GM18526 (cell line): Measurements from ENCODE around the gene DBF4B.

Experiments
- POLR2A ChIP-seq: IDR thresholded peaks from 3 replicates; pipeline ENCODE4 v1.6.1; 2011; ENCODE audit not compliant: insufficient read length; ENCODE audit errors: extremely low read depth

Gene DBF4B, protein sequence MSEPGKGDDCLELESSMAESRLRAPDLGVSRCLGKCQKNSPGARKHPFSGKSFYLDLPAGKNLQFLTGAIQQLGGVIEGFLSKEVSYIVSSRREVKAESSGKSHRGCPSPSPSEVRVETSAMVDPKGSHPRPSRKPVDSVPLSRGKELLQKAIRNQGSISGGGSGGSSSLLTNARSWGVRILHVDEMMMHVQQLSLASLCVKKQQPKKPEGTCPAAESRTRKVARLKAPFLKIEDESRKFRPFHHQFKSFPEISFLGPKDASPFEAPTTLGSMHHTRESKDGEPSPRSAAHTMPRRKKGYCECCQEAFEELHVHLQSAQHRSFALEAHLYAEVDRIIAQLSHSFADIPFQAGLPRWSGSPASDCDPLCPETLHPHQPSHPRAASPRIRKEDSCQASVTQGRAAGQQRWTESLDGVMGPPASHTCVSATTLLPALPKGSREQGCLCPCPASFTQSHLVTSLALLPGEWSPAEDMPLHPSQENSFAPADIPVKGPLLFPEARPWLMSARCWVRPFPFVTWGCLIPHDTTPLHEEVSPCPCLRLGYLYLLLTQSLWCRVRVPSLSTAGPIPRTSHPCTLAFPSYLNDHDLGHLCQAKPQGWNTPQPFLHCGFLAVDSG

DNA sequence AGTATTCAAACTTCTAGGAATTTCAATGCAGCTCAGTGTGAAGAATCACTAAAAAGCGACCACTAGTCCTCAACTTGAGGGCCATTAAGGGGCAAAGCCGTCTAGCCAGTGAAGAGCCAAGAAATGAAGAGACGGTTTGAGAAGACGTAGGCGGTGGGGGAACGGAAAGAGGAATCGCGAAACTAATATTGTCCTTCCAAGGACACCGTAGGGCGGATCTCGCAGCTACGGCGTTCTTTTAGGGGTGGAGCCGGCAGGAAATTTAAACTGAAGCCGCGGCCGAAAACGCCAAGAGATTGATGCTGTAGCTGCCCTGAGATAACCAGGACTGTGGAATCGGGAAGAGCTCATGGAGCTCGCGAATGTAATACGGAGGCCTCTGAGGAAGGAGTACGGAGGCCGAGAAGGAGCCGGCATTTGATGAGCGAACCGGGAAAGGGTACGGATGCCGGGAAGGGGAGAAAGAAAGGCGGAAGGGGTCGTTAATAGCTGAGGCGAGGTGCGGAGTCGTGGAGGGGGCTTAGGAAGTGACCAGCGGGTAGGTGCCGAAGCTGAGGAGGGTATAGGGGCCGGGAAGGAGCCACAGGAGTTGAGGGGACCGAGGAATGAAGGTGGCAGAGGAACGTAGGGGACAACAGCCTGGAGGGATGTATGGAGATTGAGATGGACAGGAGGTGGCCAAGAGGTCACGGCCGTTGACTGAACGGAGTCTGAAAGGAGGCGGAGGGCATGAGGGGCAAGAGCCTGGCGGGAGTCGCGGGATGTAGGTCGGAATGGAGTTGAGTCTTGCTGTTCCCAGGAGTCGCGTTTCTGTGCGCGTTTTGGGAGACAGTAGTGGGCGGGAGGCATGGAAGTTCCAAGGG, at the start of gene DBF4B:
DBF4B (plus strand) TSS at position 265 of the 863 bp plus-strand sequence; CDS start at position 421, 156 bp downstream.
- TF ChIP-seq POLR2A = peak; percentile 54

DNA sequence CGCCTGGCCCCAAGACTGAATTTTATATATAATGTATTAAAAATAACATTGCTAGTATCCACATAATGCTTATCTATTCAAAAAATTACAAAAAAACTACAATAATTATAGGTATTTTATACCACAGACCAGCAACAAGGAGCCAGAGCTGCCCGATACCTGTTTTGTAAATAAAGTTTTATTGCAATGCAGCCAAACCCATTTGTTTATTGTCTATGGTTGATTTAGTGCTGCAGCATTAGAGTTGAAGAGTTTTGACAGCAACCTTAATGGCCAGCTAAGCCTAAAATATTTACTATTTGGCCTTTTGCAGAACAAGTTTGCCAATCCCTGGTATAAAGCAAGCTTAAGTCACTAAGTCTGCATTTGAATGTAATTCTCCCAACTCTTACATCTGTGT, 46.6 kb upstream of the DBF4B start:
- TF ChIP-seq POLR2A = no peak

DNA sequence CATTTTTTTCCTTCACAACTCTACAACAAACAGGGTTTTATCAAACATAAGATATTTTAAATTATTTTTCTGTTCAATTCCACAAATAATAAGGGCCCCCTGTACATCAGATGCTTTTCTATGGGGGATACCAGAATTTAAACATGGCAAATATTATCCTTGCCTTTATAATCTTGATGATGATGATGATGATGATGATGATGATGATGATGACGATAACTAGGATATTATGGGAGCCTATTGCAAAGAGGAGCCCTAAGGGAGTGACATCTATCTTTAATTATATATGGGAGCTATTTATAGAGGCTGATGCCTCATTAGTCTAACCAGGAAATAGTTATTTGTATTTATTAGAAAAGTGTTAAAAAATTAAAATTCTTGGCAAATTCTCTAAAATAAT, 45.4 kb upstream of the DBF4B start:
- TF ChIP-seq POLR2A = no peak

DNA sequence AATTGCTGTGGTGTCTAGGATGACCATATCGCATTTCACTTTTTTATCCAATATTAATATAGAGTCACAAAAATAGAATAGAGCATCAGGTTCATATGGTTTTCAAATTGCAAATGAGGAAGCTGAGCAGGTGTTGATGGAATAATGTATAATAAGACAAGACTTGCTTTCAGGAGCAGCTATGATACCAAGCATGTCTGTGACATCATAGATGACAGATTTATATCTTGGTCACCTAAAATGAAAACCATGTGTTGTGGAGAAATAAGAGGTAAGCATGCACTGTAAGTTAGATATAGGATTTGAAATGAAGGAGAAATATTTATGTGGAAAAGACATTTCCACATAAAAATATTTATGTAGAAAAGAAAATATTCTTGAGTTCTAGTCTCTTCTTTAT, 43.6 kb upstream of the DBF4B start:
- no peak for TF ChIP-seq POLR2A

DNA sequence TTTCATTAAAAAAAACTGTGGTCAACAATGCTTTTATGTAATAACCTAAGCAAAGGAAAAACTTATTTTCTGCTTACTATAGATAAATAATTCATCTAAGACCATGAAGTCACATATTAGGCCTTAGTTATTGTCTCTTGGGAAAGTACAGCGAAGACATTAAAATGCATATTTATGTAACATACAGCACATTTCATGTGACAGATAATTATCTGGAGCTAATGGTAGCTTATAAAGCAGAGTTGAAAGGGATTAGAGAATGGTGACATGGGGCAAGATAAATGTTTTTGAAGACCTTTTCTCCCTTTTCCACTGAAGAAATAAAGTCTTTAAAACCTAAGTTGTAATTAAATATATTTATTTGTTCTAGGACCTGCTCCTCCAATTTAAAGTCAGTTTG, 42.5 kb upstream of the DBF4B start:
- no peak for TF ChIP-seq POLR2A

DNA sequence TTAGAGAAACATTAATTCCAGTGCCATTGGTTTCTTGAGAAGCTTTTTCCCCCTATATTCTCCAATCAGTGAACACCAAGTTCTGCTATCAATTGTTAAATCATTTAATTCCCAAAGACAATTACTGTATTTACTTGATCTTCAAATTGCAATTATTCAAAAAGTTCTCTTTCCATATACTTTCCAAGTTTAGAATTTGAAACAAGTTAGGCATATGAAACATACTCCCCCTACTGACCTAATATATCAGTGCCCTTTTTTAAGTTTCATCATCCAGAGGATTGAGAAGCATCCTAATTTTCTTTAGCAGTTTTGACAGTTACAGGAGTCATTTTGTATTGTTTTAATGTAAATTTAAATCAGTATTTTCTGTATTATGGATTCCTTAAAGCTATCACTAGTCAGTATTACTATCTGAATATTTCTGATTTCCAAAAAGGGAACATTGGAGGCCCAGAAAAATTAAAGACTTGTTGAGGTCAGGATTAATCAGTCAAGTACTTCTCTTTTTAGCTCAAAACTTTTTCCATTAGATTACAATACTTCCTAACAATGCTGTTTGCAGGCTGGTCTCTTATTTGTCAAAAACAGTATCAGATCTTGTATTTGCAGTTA, 35.9 kb upstream of the DBF4B start:
- TF ChIP-seq POLR2A = no peak

DNA sequence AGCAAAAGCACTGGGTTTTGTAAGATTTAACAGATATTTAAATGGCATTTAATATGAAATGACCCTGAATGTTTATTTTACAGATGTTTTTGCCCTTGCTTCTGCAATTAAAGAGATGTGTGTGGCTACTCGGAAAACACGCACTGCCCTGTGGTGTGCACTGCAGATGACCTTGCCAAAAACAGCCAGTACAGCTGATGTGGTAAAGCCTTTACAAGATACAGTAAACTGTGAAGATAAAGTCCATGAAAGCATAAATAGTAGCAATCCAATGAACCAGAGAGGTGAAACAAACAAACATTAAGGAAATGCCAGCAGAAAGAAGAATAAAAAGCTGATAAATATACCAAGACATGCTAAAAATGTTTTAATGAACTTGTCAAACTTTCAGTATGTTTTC, 34.6 kb upstream of the DBF4B start:
- TF ChIP-seq POLR2A = no peak

DNA sequence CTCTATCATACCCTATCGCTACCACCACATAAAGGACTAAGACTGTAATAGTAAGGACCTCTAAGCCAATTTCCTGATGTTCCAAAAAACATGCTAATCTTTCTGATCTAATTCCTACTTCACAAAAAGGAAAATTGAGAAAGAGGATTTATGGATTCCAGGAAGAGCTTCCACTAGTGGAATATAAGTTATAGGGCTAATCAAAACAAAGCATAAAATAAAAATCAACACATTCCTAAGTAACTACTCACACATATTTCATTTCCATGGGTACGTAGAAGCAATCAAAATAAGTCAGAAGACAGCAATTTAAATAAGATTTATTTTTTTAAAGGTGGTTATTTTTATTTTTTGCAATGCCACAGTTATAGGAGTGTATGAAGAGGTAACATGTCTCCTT, 31.3 kb upstream of the DBF4B start:
- no peak for TF ChIP-seq POLR2A

DNA sequence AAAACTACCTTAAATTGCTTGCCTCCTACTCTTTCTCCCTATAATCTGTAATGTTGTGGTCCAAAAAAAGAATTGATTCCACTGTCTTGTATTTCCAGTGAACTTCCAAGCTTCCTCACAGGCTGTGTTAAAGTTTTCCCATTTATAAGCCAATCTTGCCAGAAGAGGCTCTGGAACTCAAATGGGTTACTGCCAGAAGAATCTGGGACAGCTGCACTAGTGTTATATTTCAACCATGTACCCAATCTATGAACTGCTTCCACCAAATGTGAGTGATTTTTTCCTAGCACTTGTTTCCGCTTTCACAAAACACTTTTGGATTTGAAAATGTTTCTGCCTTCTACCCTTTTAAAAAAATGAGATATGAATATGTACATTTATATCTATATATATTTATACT, 20.7 kb upstream of the DBF4B start:
- no peak for TF ChIP-seq POLR2A

DNA sequence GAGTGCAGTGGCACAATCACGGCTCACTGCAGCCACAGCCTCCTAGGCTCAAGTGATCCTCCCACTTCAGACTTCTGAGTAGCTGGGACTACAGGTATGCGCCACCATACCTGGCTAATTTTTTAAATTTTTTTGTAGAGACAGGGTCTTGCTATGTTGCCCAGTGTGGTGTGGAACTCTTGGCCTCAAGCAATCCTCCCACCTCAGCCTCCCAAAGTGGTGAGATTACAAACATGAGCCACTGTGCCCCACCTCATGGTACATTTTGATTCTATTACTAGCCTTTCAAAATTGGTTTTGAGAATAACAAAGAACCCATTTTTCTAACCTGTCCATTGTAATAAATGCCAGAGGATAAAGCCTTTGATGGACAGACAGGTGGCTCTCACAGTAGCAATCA, 20.3 kb upstream of the DBF4B start:
- no peak for TF ChIP-seq POLR2A

DNA sequence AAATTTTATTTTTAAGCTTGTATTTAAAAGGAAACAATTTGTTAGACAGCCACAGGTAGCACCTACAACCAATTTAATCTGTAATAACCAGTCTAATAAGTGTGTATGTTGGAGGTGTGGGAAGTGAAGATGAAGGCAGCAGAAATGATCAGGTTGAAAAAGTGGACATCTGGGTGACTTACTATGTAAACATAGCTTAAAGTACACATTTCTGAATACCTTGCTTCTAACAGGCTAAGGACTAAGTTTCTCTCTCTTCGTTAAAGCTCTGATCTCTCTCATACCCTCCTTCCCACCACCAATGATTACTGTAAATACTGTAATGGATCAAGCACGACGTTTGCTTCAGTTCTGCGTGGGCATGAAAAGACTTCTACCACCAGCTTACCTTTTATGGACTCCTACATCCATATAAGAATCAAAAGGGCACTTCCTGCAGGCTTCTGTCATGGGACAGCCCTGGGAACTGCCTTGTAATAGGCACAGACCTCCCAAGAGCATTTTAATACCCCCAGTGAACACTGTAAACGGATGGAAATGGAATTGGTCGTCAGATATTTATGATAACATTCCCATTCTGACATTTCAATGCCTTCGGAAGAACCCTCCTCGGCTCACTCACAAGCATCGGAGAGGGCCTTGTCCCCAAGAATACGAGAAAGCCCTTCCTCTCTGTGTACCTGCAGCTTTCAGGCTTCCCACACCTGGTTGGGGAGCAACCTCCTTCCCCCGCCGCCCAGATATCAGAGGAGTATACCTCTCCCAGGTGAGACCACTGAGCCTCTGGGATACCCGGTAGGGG, 19.6 kb upstream of the DBF4B start:
- TF ChIP-seq POLR2A = no peak

DNA sequence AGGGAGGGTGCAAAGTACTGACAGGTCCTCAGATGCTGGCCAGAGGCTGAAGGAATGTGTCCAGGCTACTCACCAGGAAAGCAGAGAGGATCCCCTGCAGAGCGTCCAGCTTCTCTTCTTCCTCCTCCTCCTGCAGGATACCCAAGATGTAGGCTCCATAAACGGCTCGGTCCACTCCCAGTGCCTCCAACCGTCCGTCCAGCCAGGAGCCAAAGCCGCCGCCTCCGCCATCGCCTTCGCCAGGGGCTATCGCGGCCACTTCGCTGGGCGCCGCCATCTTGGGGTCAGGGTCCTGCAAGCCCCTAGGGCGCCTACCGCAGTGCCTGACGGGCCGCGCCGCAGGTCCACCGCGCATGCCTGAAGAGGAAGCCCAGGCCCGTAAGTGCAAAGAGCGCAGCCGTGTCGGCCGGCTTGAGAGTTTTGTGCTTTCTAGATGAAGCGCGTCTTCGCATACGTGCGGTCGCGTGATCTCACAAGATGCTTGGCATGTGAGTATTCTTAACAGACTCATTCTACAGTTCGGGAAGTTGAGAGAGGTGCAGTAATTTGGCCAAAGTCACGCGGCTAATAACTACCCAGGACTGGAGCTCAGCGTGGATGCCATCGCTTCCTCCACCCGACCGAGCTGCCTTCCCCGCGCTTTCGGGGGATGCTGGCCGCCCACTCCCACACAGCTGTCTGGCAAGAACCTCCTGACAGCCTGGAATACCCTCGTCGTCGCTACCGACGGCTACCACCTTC, 18.8 kb upstream of the DBF4B start, which contains the start of gene CCDC43:
CCDC43 (minus strand) TSS at position 300 of the 741 bp plus-strand sequence; CDS start at position 277, 23 bp downstream.
- peak; percentile 93 for TF ChIP-seq POLR2A

DNA sequence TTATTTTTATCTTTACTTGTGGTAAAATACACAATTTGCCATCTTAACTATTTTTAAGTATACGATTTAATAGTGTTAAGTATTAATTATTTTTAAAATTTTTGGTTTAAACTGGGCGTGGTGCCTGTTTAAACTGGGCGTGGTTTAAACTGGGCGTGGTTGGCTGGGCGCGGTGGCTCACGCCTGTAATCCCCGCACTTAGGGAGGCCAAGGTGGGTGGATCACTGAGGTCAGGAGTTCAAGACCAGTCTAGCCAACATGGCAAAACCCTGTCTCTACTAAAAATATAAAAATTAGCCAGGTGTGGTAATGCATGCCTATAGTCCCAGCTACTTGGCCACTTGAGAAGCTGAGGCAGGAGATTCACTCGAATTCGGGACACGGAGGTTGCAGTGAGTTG, 14.9 kb upstream of the DBF4B start:
- TF ChIP-seq POLR2A = no peak
